Esophagus (tissue), 2 donors: Measurements from ENCODE around the gene ARL4D. TPM values are rescaled to one million over a fixed set of nuclear protein-coding genes. Genes with fewer than 3 reads are reported as not detected.

Experiments used
- H3K27ac ChIP-seq, 2 donors: one replicate each; pipeline ENCODE4 v1.5.1; 2013; ENCODE audit warnings: low read depth in 2 of 2, mild to moderate bottlenecking in 2 of 2, inconsistent platforms in 1 of 2, low read length in 1 of 2, moderate library complexity in 1 of 2
- H3K27me3 ChIP-seq, 2 donors: one replicate each; pipeline ENCODE4 v1.6.1; 2013; ENCODE audit warnings: low read length in 2 of 2, control low read depth in 1 of 2, mild to moderate bottlenecking in 1 of 2; ENCODE audit not compliant: insufficient read depth in 2 of 2, control insufficient read depth in 1 of 2
- H3K36me3 ChIP-seq, 2 donors: one replicate each; pipeline ENCODE4 v1.6.1; 2013; ENCODE audit warnings: low read length in 1 of 2; ENCODE audit not compliant: control insufficient read depth in 2 of 2, insufficient read depth in 2 of 2
- H3K4me1 ChIP-seq, 2 donors: one replicate each; pipeline ENCODE4 v1.6.1; 2013; ENCODE audit warnings: low read length in 1 of 2; ENCODE audit not compliant: control insufficient read depth in 2 of 2, insufficient read depth in 2 of 2
- H3K4me3 ChIP-seq, 2 donors: one replicate each; pipeline ENCODE4 v1.5.1; 2013; ENCODE audit warnings: low read length in 2 of 2, mild to moderate bottlenecking in 2 of 2, low read depth in 1 of 2, moderate library complexity in 1 of 2
- H3K9me3 ChIP-seq, 2 donors: one replicate each; pipeline ENCODE4 v1.6.1; 2013; ENCODE audit warnings: mild to moderate bottlenecking in 2 of 2, low read depth in 1 of 2, low read length in 1 of 2, moderate library complexity in 1 of 2; ENCODE audit not compliant: control insufficient read depth in 2 of 2, insufficient read depth in 1 of 2
- WGBS, 2 donors: extraction: QIAGEN DNeasy Blood & Tissue Kit; methylation state at CpG; one replicate each; pipeline ENCODE4 v1.1.7; 2013; 5-methylcytosine and 5-hydroxymethylcytosine counted together
- polyA plus RNA-seq, 2 donors: library from polyadenylated mRNA; stranded (reverse); fragments of 200-250 nt; gene quantifications; one replicate each; pipeline ENCODE4 v1.2.3, GENCODE V29; 2013
- donor health status: healthy with polysubstance abuse.
- donor health status: Bipolar disorder and iron deficiency.

The ARL4D gene, protein sequence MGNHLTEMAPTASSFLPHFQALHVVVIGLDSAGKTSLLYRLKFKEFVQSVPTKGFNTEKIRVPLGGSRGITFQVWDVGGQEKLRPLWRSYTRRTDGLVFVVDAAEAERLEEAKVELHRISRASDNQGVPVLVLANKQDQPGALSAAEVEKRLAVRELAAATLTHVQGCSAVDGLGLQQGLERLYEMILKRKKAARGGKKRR
- 10 to 100 TPM; 36.3 to 92.2 TPM for polyA plus RNA-seq

- H3K27me3 ChIP-seq, result no peaks in the 10 kb centered on the region
- peaks cover 0 to 13% of the 10 kb centered on the region in 2 donors for H3K4me1 ChIP-seq
- peaks cover 0 to 4% of the 10 kb centered on the region in 2 donors for H3K36me3 ChIP-seq
- no peaks in the 10 kb centered on the region for H3K9me3 ChIP-seq
- 0 to 1% methylated on average over 56 to 64 of the region's 64 CpGs for WGBS, 2 donors
- peak within 1 kb of the TSS; percentile 89 to 95 for H3K4me3 ChIP-seq
- peak within 1 kb of the TSS; percentile 86 to 90 for H3K27ac ChIP-seq
These were observed at the start of gene ARL4D for GRCh38 chr17:43398724-43399595. Gene ARL4D, plus strand, starts transcription at chr17:43398993. Its CDS starts 740 bp downstream, at chr17:43399733.

DNA sequence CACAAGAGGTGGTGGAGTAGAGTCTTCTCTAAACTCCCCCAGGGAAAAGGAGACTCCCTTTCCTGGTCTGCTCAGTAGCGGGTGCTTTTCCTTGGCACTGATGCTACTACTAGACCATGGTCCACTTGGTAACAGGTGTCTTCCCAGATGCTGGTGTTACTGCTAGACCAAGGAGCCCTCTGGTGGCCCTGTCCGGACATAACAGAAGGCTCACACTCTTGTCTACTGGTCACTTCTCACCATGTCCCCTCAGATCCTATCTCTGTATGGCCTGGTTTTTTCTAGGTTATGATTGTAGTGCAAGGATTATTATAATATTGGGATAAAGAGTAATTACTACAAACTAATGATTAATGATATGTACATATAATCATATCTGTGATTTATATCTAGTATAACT lies 49.7 kb upstream of the ARL4D start:
- Histone ChIP-seq H3K4me1 (no peaks in the 10 kb centered on the region), H3K36me3 (no peaks in the 10 kb centered on the region), H3K4me3 (no peak overlapping the region), H3K27me3 (no peaks in the 10 kb centered on the region), H3K9me3 (peaks cover 14 to 22% of the 10 kb centered on the region in 2 donors), H3K27ac (no peak overlapping the region)
- 96 to 100% methylated on average over 2 of the region's 2 CpGs for WGBS, 2 donors

DNA sequence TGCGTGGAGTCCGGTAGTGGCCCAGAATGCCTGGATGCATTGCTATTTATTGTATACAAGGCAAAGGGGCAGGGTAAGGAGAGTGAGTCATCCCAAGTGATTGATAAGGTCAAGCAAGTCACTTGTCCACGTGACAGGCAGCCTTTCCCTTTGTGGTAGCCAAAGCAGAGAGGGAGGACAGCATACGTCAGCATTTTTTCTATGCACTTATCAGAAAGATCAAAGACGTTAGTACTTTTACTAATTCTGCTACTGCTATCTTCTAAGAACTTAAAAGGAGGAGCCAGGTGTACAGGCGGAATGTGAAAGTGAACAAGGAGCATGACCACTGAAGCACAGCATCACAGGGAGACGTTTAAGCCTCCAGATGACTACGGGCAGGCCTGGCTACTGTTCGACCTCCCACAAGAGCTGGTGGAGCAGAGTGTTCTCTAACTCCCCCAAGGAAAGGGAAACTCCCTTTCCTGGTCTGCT lies 47.9 kb upstream of the ARL4D start:
- Histone ChIP-seq H3K27ac (no peak overlapping the region), H3K27me3 (no peaks in the 10 kb centered on the region), H3K4me3 (no peak overlapping the region), H3K9me3 (peaks cover 14 to 22% of the 10 kb centered on the region in 2 donors), H3K36me3 (no peaks in the 10 kb centered on the region), H3K4me1 (no peaks in the 10 kb centered on the region)
- 79 to 90% methylated on average over 9 of the region's 9 CpGs for WGBS, 2 donors

- Histone ChIP-seq H3K27me3 (no peaks in the 10 kb centered on the region), H3K9me3 (peaks cover 14 to 22% of the 10 kb centered on the region in 2 donors), H3K4me3 (no peak overlapping the region), H3K27ac (no peak overlapping the region), H3K4me1 (no peaks in the 10 kb centered on the region), H3K36me3 (no peaks in the 10 kb centered on the region)
- 87 to 92% methylated on average over 8 of the region's 8 CpGs for WGBS, 2 donors
These were observed 47.1 kb upstream of the ARL4D start for GRCh38 chr17:43351691-43352090.

DNA sequence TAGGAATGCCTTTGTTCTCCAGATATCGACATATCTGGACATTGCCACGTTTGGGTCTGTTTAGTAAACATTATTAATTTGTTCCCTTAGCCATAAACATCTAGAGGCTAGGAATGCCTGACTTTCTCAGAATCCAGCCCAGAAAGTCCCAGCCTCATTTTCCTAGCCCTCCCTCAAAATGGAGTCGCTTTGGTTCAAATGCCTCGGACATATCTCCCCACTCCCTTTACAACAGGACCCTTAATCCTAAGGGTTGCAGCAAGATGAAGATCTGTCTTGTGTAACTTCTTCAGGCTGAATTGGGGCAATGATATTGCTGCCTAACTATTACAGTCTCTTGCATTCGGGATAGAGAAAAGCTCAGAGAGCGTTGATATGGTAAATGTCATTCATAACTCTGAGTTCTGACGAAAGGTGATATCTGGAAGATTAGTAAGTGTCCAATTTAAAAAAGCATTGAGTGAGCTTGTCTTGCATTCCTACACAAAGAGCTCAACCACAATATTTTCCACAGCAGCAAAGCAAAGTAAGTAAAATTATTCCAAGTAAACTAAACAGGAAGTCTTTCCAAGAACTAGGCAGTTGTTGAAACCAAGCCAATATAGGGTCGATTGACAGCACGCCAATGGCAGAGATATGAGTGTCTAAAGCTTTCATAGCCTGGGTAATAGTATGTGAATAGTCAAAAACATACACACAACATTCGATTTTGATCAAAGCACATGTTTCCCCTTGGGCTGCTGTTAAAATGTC lies 46.0 kb upstream of the ARL4D start:
- 76 to 83% methylated on average over 10 of the region's 10 CpGs for WGBS, 2 donors
- peaks cover 9 to 17% of the 10 kb centered on the region in 2 donors for H3K9me3 ChIP-seq
- no peaks in the 10 kb centered on the region for H3K4me1 ChIP-seq
- no peaks in the 10 kb centered on the region for H3K36me3 ChIP-seq
- H3K27ac ChIP-seq, result no peak overlapping the region
- H3K27me3 ChIP-seq, result no peaks in the 10 kb centered on the region
- no peak overlapping the region for H3K4me3 ChIP-seq

GRCh38 chr17:43353393-43353792 lies 45.4 kb upstream of the ARL4D start:
- Histone ChIP-seq H3K9me3 (peaks cover 6 to 13% of the 10 kb centered on the region in 2 donors), H3K36me3 (no peaks in the 10 kb centered on the region), H3K27ac (no peak overlapping the region), H3K4me1 (no peaks in the 10 kb centered on the region), H3K4me3 (no peak overlapping the region), H3K27me3 (no peaks in the 10 kb centered on the region)
- 58 to 85% methylated on average over 4 of the region's 4 CpGs for WGBS, 2 donors

DNA sequence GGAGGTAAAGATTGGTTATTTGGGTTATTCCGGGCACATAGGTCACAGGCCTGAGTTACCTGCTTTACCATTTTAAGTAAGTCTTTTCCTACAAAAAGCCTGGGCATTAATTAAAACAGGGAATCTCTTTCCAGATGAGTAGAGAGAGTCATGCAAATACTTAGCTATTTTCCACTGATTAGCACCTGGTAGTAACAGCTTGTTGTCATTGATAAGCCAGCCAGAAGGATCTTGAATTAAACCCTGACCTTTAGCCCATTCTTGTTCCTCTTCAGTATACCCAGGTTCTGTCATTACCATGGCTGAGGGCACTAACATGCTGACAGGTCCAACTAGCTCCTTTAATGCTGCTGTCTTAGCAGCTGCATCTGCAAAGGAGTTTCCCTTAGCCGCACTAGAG lies 44.4 kb upstream of the ARL4D start:
- Histone ChIP-seq H3K27ac (no peak overlapping the region), H3K4me1 (no peaks in the 10 kb centered on the region), H3K27me3 (no peaks in the 10 kb centered on the region), H3K9me3 (peaks cover 4 to 6% of the 10 kb centered on the region in 2 donors), H3K36me3 (no peaks in the 10 kb centered on the region), H3K4me3 (no peak overlapping the region)
- WGBS, 2 donors, result 96% methylated on average over 2 of the region's 2 CpGs

DNA sequence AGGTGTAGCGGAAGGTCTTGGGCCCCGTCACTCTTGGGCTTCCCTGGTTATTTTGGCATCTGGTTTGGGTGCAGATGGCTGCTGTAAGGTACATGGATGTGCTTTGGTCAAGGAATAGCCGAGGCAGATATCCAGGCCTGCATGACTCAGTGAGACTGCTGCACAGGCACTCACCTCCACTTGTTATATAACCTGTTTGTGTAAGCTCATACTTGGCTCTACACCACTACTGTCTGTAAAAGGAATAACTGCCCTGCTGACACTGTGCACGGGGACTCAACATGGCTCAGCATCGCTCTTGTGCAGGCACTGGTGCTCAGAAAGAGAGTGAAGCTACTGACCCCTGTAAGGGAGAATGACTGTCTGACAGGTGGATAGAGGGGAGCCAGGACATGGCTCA lies 42.3 kb upstream of the ARL4D start:
- H3K4me3 ChIP-seq, result no peak overlapping the region
- H3K9me3 ChIP-seq, result no peaks in the 10 kb centered on the region
- no peaks in the 10 kb centered on the region for H3K4me1 ChIP-seq
- WGBS, 2 donors, result 87 to 90% methylated on average over 5 of the region's 5 CpGs
- H3K27me3 ChIP-seq, result no peaks in the 10 kb centered on the region
- H3K27ac ChIP-seq, result no peak overlapping the region
- H3K36me3 ChIP-seq, result no peaks in the 10 kb centered on the region

DNA sequence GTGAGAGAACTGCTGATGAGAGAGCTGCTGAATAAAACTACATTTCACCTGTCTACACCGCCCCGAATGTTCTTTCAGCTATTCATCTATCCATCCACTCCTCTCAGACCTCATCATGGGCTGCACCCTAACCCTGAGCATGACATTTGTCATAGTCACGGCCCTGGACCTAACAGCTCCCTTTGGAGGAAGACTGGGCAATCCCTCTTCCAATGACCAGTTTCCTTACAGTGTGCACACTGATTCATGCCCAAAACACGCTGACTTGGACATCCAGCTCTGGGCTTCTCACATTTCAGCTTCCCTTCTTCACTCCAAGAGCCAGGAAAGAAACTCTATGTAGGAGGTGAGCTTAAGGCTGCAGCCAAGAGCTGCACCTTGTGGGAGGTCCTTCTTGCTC lies 41.8 kb upstream of the ARL4D start:
- Histone ChIP-seq H3K9me3 (no peaks in the 10 kb centered on the region), H3K27me3 (no peaks in the 10 kb centered on the region), H3K4me1 (no peaks in the 10 kb centered on the region), H3K27ac (no peak overlapping the region), H3K36me3 (no peaks in the 10 kb centered on the region), H3K4me3 (no peak overlapping the region)
- 83 to 87% methylated on average over 4 of the region's 4 CpGs for WGBS, 2 donors
